HG03280 (cell line): ENCODE data around the gene PHF8.

Source experiments
- ATAC-seq: cut with Tn5 transposase; IDR thresholded peaks from one replicate; pipeline ENCODE4 v1.9.1; 2021; ENCODE audit warnings: mild to moderate bottlenecking, moderate library complexity; ENCODE audit not compliant: unreplicated experiment

PHF8 gene

DNA sequence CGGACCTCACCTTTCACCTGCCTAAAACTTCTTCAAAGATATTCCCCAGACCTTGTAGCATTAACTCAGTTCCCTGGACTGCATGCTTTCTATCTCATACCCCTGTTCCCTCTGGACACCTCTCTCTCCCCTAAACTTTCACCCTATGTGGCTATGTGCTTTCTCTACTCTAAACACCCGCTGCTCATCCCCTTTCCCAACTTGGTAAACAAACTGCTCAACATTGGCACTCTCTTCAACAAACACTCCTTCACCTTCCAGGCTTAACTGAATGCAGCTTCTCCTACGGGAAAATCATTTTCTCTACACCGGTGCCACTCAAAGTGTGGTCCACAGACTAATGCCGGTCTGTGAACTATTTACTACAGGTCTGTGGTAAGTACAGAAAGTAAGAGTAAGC, 19.9 kb downstream of the PHF8 start:
- no peak for ATAC-seq

GRCh38 chrX:54012830-54013500, 31.3 kb downstream of the PHF8 start:
- ATAC-seq = no peak

DNA sequence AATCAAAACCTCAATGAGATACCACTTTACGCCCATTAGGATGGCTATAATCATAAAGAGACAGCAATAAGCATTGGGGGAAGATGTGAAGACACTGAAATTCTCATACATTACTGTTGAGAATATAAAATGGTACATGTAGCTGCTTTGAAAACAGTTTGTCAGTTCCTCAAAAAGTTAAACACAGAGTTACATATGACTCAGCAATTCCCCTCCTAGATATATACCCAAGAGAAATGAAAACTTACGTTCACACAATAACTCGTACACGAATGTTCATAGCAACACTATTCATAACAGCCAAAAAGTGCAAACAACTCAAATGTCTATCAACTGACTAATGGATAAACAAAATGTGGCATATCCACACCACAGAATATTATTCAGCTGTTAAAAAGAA, 36.6 kb downstream of the PHF8 start:
- no peak for ATAC-seq

DNA sequence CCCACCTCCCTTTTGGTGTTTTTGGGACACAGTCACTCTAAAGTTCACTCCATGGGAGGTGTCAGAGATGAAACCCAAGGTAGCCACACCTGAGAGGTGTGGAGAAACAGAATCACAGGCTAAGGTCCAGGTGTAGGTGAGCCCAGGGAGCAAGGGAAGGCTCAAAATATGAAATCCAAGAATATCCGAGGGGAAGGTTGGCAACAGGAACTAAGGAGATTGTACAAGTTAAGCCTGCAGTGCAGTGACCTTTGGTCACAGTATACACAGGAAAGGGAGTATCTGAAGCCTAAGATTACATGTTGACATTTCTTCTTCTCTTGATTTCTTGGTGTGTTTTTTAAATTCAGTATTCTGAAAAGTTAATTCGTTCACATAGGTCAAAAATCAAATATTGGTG, 46.5 kb downstream of the PHF8 start:
- ATAC-seq = no peak

DNA sequence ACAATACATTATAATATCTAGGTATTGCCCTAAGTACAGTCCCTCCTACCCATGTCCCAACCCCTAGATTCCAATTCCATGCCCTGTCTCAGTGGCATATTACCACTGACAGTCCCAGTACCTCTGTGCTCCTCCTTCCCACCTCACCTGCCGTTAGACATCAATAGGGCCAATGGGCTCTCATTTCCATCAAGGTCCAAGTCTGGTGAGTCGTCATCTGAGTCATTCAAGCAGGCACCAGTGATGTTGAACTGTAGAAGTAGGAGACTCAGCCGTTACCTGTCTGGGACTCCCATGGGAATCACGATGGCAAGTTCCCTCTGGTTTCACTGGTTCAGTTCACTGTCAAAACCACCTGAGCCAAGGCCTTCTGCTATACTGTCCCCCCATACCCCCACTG, 51.7 kb downstream of the PHF8 start:
- no peak for ATAC-seq

DNA sequence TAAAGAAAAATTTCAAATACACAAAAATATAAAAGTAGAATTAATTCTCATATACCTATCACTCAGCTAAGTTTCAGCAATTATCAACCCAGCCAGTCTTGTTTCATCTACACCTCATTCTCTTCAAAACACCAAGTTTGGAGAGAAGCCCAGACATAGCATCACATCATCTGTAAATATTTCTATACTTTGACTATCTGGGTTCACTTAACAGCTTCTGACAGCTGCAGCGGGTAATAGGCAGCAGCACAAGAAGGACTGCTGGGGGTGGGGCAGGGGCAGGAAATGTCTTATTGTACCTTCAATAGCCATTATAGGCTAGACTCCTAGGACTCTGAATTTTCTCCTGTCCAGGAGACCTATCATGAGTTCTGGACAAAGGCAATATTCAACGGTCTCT, 54.1 kb downstream of the PHF8 start:
- ATAC-seq = no peak

- no peak for ATAC-seq
Measured at GRCh38 chrX:53984895-53985294, 59.4 kb downstream of the PHF8 start.

- ATAC-seq = no peak
Measured at GRCh38 chrX:53974529-53974928, 69.7 kb downstream of the PHF8 start.

GRCh38 chrX:53969540-53969939, 74.7 kb downstream of the PHF8 start:
- no peak for ATAC-seq

GRCh38 chrX:53950130-53950733, 94.0 kb downstream of the PHF8 start:
- ATAC-seq = no peak

- no peak for ATAC-seq
Measured at GRCh38 chrX:53940180-53940579, 104.1 kb downstream of the PHF8 start.

DNA sequence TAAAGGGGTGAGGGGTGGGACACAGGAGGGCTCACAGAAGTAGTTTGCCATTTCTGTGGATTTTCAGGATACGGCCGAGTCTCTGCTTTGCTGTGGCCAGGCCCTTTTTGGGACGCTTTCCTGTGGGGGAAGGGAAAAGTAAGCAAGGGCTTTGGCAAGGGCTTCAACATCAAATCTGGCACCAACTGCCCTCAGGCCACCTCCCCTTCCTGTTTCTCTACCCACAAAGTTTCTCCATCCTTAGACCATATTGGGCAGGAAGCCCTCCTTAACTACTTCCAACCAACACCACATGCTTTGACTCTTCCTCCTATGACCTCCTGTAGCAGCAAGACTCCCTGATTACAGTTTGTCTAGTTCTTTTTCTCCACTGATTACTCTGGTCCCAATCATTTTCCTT, 105.1 kb downstream of the PHF8 start:
- ATAC-seq = no peak

DNA sequence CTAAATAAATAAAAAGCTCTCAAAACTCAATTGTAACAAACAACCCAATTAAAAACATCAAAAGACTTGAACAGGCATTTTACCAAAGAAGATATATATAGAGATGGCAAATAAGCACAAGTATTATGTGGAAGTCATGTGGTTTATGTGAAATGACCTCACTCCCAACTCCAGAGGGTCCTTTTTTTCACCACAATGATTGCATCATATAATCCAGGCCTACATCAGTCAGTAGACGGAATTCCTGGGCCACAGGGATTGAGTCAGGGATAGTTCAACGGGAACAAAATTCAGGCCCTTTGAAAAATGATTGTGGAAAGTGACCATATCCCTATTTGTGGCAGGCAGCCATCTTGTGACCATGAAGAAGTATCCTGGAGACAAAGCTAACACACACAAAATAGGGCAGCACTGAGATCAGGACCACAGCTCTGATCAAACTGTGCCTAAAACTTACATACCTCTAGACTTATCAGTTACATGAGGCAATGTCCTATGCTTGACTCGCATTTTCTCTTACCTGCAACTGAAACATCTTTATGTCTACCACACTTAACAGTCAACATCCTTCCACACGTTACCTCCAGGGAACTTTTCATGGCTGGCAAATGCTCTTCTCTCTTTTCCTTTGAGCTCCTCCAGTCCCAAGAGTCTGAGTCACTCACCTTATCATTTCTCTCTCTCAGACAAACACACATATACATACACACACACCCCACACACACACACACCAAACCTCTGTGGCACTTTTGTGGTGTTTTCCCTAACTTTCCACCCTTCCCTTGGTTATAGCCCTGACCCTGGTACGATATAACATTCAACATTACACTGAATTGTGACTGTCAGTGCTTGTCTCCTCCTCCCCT, 113.5 kb downstream of the PHF8 start:
- ATAC-seq = no peak

GRCh38 chrX:53926030-53926429, 118.2 kb downstream of the PHF8 start:
- ATAC-seq = no peak

DNA sequence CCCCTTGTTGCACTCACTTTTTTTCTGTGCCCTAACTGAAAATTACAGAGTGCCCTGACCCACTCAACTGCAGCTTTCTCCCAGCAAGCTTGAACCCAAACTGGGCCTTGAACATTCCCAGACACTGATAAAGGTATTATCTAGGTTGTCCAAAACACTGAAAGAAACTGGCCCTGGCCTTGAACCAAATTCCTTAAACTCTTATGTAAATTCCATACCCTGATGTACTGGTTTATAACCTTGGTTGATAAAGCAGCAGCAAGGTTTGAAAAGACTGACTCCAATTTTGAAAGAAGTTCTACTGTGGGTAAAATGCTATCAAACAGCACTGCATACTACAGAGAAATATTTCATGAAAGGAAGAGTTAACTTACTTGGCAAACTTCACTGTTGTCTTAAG, 125.6 kb downstream of the PHF8 start:
- ATAC-seq = no peak

GRCh38 chrX:53900623-53901022, 143.7 kb downstream of the PHF8 start:
- no peak for ATAC-seq

- no peak for ATAC-seq
Measured at GRCh38 chrX:53895270-53895669, 149.0 kb downstream of the PHF8 start.
